IMR-90 (cell line): ENCODE measurements around the gene ATIC. TPM values are rescaled to one million over a fixed set of nuclear protein-coding genes. Genes with fewer than 3 reads are reported as not detected.

Experiments used
- ATAC-seq: fragments of 200-7000 bp; cut with Tn5 transposase; 2 replicates; pipeline ENCODE4 v1.9.1; 2020; ENCODE audit warnings: low read depth, mild to moderate bottlenecking, moderate library complexity
- BruUV-seq: library from RNA; stranded (reverse); fragments of 400-500 nt; replicated peaks from 2 replicates; lab custom pipeline; 2021; lab: Mats Ljungman, UMichigan
- CTCF ChIA-PET: fragments of 300-600 bp; formaldehyde crosslinking; extraction: SDS; loops from one replicate; lab custom pipeline; 2021; ENCODE audit warnings: antibody characterized with exemption; lab: Yijun Ruan, JAX
- POLR2A ChIA-PET: fragments of 300-600 bp; sonication (Branson Sonifier 250); formaldehyde crosslinking; loops from one replicate; lab custom pipeline; 2022; ENCODE audit warnings: antibody characterized with exemption; ENCODE audit not compliant: unreplicated experiment; lab: Charles Lee
- DNase-seq: peaks from one replicate; pipeline ENCODE4 v3.0.0; 2013
- H2AFZ ChIP-seq: replicated peaks from 2 replicates; pipeline ENCODE3; 2013; ENCODE audit warnings: low read length, mild to moderate bottlenecking; ENCODE audit not compliant: poor library complexity
- H2AK5ac ChIP-seq: 2 replicates; pipeline ENCODE4 v1.6.1; 2013; ENCODE audit warnings: low read depth, low read length, inconsistent platforms
- H2AK9ac ChIP-seq: replicated peaks from 2 replicates; pipeline ENCODE3; 2013; ENCODE audit warnings: mild to moderate bottlenecking, low read depth, low read length, moderate library complexity; ENCODE audit not compliant: poor library complexity
- H2BK120ac ChIP-seq: 2 replicates; pipeline ENCODE4 v1.6.1; 2013; ENCODE audit warnings: low read depth, low read length, inconsistent platforms
- H2BK15ac ChIP-seq: 3 replicates; pipeline ENCODE4 v1.6.1; 2013; ENCODE audit warnings: low read depth, low read length, inconsistent platforms
- H2BK20ac ChIP-seq: 2 replicates; pipeline ENCODE4 v1.6.1; 2013; ENCODE audit warnings: low read depth, mild to moderate bottlenecking, inconsistent platforms, low read length, moderate library complexity
- H2BK5ac ChIP-seq: 2 replicates; pipeline ENCODE4 v1.6.1; 2013; ENCODE audit warnings: mild to moderate bottlenecking, low read depth, low read length, inconsistent platforms; ENCODE audit not compliant: poor library complexity, severe bottlenecking
- H3K14ac ChIP-seq: replicated peaks from 2 replicates; pipeline ENCODE4 v1.6.1; 2013; ENCODE audit warnings: low read depth, low read length, inconsistent platforms
- H3K18ac ChIP-seq: 2 replicates; pipeline ENCODE4 v1.6.1; 2013; ENCODE audit warnings: low read depth, low read length, control low read depth
- H3K23ac ChIP-seq: 2 replicates; pipeline ENCODE4 v1.6.1; 2013; ENCODE audit warnings: low read depth, low read length, inconsistent platforms
- H3K27ac ChIP-seq: 2 replicates; pipeline ENCODE4 v1.5.1; 2013; ENCODE audit warnings: mild to moderate bottlenecking, control low read depth, low read length; ENCODE audit not compliant: insufficient read depth
- H3K27me3 ChIP-seq: 2 replicates; pipeline ENCODE4 v1.6.1; 2013; ENCODE audit warnings: low read length; ENCODE audit not compliant: control insufficient read depth, insufficient read depth
- H3K36me3 ChIP-seq: 2 replicates; pipeline ENCODE4 v1.6.1; 2013; ENCODE audit warnings: low read length, mixed read lengths; ENCODE audit not compliant: control insufficient read depth, insufficient read depth
- H3K4ac ChIP-seq: 2 replicates; pipeline ENCODE4 v1.6.1; 2013; ENCODE audit warnings: low read depth, low read length, inconsistent platforms
- H3K4me1 ChIP-seq: 2 replicates; pipeline ENCODE4 v1.6.1; 2013; ENCODE audit warnings: low read length, mixed read lengths; ENCODE audit not compliant: control insufficient read depth, insufficient read depth
- H3K4me2 ChIP-seq: 2 replicates; pipeline ENCODE4 v1.6.1; 2013; ENCODE audit warnings: low read depth, mild to moderate bottlenecking, control low read depth, low read length, moderate library complexity
- H3K4me3 ChIP-seq: 2 replicates; pipeline ENCODE4 v1.5.1; 2013; ENCODE audit warnings: low read depth, mild to moderate bottlenecking, control low read depth, low read length, moderate library complexity; ENCODE audit not compliant: insufficient read depth
- H3K56ac ChIP-seq: 2 replicates; pipeline ENCODE4 v1.6.1; 2013; ENCODE audit warnings: low read length, inconsistent platforms; ENCODE audit not compliant: insufficient read depth; ENCODE audit errors: extremely low read depth
- H3K79me1 ChIP-seq, 2 experiments: 2 replicates each; pipeline ENCODE4 v1.6.1; 2013; ENCODE audit warnings: low read length in 2 of 2, inconsistent platforms in 1 of 2, low read depth in 1 of 2
- H3K9ac ChIP-seq: 2 replicates; pipeline ENCODE4 v1.6.1; 2013; ENCODE audit warnings: low read depth, low read length, control low read depth
- H3K9me1 ChIP-seq: 2 replicates; pipeline ENCODE4 v1.6.1; 2013; ENCODE audit warnings: low read length, inconsistent platforms; ENCODE audit not compliant: insufficient read depth
- H3K9me3 ChIP-seq: 2 replicates; pipeline ENCODE4 v1.6.1; 2013; ENCODE audit warnings: low read length; ENCODE audit not compliant: control insufficient read depth, insufficient read depth
- H4K20me1 ChIP-seq: 2 replicates; pipeline ENCODE4 v1.6.1; 2013; ENCODE audit warnings: low read length, inconsistent platforms; ENCODE audit not compliant: insufficient read depth
- H4K5ac ChIP-seq: 2 replicates; pipeline ENCODE4 v1.6.1; 2013; ENCODE audit warnings: mild to moderate bottlenecking, low read depth, low read length, control low read depth
- H4K8ac ChIP-seq, 2 experiments: 2 replicates each; pipeline ENCODE4 v1.6.1; 2013; ENCODE audit warnings: low read depth in 2 of 2, low read length in 2 of 2, control low read depth in 1 of 2, inconsistent platforms in 1 of 2
- H4K91ac ChIP-seq: 2 replicates; pipeline ENCODE4 v1.6.1; 2013; ENCODE audit warnings: low read depth, low read length, inconsistent platforms; ENCODE audit not compliant: insufficient read depth
- BHLHE40 ChIP-seq: fragments of 150-350 bp; IDR thresholded peaks from 2 replicates; pipeline ENCODE4 v1.6.1; 2016; ENCODE audit warnings: mild to moderate bottlenecking, low read depth, low read length
- CEBPB ChIP-seq: IDR thresholded peaks from 2 replicates; pipeline ENCODE4 v1.6.1; 2012; ENCODE audit warnings: low read depth, low read length, improper control_type of control experiment
- CHD1 ChIP-seq: IDR thresholded peaks from 2 replicates; pipeline ENCODE4 v1.6.1; 2012; ENCODE audit warnings: low read depth, low read length, improper control_type of control experiment
- CTCF ChIP-seq: conservative IDR thresholded peaks from 2 replicates; pipeline ENCODE4 v1.5.1; 2012; ENCODE audit warnings: mild to moderate bottlenecking, low read depth, low read length, improper control_type of control experiment
- ELK1 ChIP-seq: fragments of 150-350 bp; IDR thresholded peaks from 2 replicates; pipeline ENCODE4 v1.6.1; 2016; ENCODE audit warnings: low read depth, mild to moderate bottlenecking, low read length, moderate library complexity, borderline replicate concordance
- FOS ChIP-seq: fragments of 150-350 bp; IDR thresholded peaks from 2 replicates; pipeline ENCODE4 v1.6.1; 2016; ENCODE audit warnings: low read depth, low read length
- MAFK ChIP-seq: IDR thresholded peaks from 2 replicates; pipeline ENCODE4 v1.6.1; 2012; ENCODE audit warnings: low read depth, low read length, improper control_type of control experiment
- MAZ ChIP-seq: IDR thresholded peaks from 2 replicates; pipeline ENCODE4 v1.6.1; 2012; ENCODE audit warnings: low read depth, mild to moderate bottlenecking, low read length, improper control_type of control experiment, moderate library complexity, borderline replicate concordance
- MXI1 ChIP-seq: IDR thresholded peaks from 2 replicates; pipeline ENCODE4 v1.6.1; 2012; ENCODE audit warnings: low read depth, mild to moderate bottlenecking, low read length, moderate library complexity, borderline replicate concordance
- NFE2L2 ChIP-seq: fragments of 150-350 bp; IDR thresholded peaks from 2 replicates; pipeline ENCODE4 v1.6.1; 2016; ENCODE audit warnings: low read depth, mild to moderate bottlenecking, low read length
- POLR2A ChIP-seq: IDR thresholded peaks from 2 replicates; pipeline ENCODE4 v1.6.1; 2012; ENCODE audit warnings: mild to moderate bottlenecking, low read depth, low read length
- RAD21 ChIP-seq: IDR thresholded peaks from 2 replicates; pipeline ENCODE4 v1.6.1; 2012; ENCODE audit warnings: low read length, improper control_type of control experiment
- RCOR1 ChIP-seq: IDR thresholded peaks from 2 replicates; pipeline ENCODE4 v1.6.1; 2012; ENCODE audit warnings: mild to moderate bottlenecking, low read length, improper control_type of control experiment; ENCODE audit not compliant: insufficient replicate concordance
- RFX5 ChIP-seq: IDR thresholded peaks from 2 replicates; pipeline ENCODE4 v1.8.0; 2012; ENCODE audit warnings: low read depth, mild to moderate bottlenecking, low read length, moderate library complexity
- SMC3 ChIP-seq: fragments of 150-350 bp; IDR thresholded peaks from 2 replicates; pipeline ENCODE4 v1.6.1; 2016; ENCODE audit warnings: low read depth, mild to moderate bottlenecking, antibody characterized with exemption, low read length, moderate library complexity
- USF2 ChIP-seq: fragments of 150-350 bp; IDR thresholded peaks from 2 replicates; pipeline ENCODE4 v1.6.1; 2017; ENCODE audit warnings: mild to moderate bottlenecking, antibody characterized with exemption, low read length, low read depth
- WGBS, 2 experiments: methylation state at CpG; one replicate each; pipeline versions ENCODE4 v1.1.5 to v1.1.7; 2013; ENCODE audit warnings: missing lambda C conversion rate in 2 of 2; ENCODE audit not compliant: insufficient read length in 1 of 2; ENCODE audit errors: extremely low coverage in 2 of 2; 5-methylcytosine and 5-hydroxymethylcytosine counted together
- dilution Hi-C: fragments of 300-500 bp; cut with HindIII; formaldehyde crosslinking; loops from one replicate; pipeline ENCODE4 v1.14.3; 2018; ENCODE audit warnings: low sequenced_read_pairs; ENCODE audit not compliant: unreplicated experiment
- in situ Hi-C: fragments of 300-500 bp; cut with MboI; formaldehyde crosslinking; loops from 3 replicates; pipeline ENCODE4 v1.14.3; 2019; ENCODE audit warnings: low sequenced_read_pairs, inconsistent platforms, mixed read lengths
- intact Hi-C: fragments of 100-400 bp; cut with micrococcal nuclease; formaldehyde crosslinking; loops from 2 replicates; pipeline ENCODE4 v1.10.0; 2022
- polyA plus RNA-seq, 3 experiments: library from polyadenylated mRNA; depleted of rRNA; stranded (reverse); fragments of >200 nt; gene quantifications; 2 replicates each; pipeline ENCODE4 v1.2.3, GENCODE V29; 2012; ENCODE audit warnings: low replicate concordance in 1 of 3
- total RNA-seq: library from RNA; depleted of rRNA; stranded (reverse); fragments of >200 nt; gene quantifications from 2 replicates; pipeline ENCODE4 v1.2.3, GENCODE V29; 2012

Gene ATIC
- total and polyA plus RNA-seq, 2 of the 4 experiments (the other 2 are of a cell fraction) = 30.5 to 101 TPM

GRCh38 chr2:215378045-215378444, 66.2 kb downstream of the ATIC start:
- intact Hi-C loops = no loop called here
- POLR2A ChIA-PET = no interaction called here
- no peak overlapping the region for H3K9ac ChIP-seq

More at GRCh38 chr2:215378045-215378444, 66.2 kb downstream of the ATIC start:
- no peak overlapping the region for H4K8ac ChIP-seq
- no peaks in the 10 kb centered on the region for H3K27me3 ChIP-seq
- H3K56ac ChIP-seq = no peak overlapping the region
- no peaks in the 10 kb centered on the region for H3K9me3 ChIP-seq
- dilution Hi-C loops (no loop called here), in situ Hi-C loops (no loop called here)
- no peak overlapping the region for H3K14ac ChIP-seq
- no peak overlapping the region for H4K91ac ChIP-seq
- H2BK20ac ChIP-seq = no peak overlapping the region
- no peak for TF ChIP-seq FOS
- no peak for TF ChIP-seq BHLHE40
- TF ChIP-seq RCOR1 = no peak
- TF ChIP-seq CTCF = no peak
- no peak for TF ChIP-seq CHD1
- TF ChIP-seq MAZ = no peak
- TF ChIP-seq USF2 = no peak
- TF ChIP-seq RAD21 = no peak
- no peak for TF ChIP-seq NFE2L2
- TF ChIP-seq RFX5 = no peak
- TF ChIP-seq CEBPB = no peak
- TF ChIP-seq SMC3 = no peak
- no peak for TF ChIP-seq MAFK
- TF ChIP-seq POLR2A = no peak
- no peak for TF ChIP-seq MXI1
- no peak for TF ChIP-seq ELK1
- H3K18ac ChIP-seq = no peak overlapping the region
- H3K4me3 ChIP-seq = no peak overlapping the region
- no TSS peak for BruUV-seq
- CTCF ChIA-PET = interaction anchor here (1.0 kb wide), 1 partner anchor 553 kb away, joined by 3 read pairs; no protein-coding TSS in a partner anchor
- H4K20me1 ChIP-seq = peaks cover 27% of the 10 kb centered on the region; the same call in 1 of the 2 replicates
- DNase-seq = no peak
- H3K79me1 ChIP-seq = peaks cover 24 to 38% of the 10 kb centered on the region in 2 experiments
- ATAC-seq = no peak
- H2AK5ac ChIP-seq = no peak overlapping the region
- H4K5ac ChIP-seq = no peak overlapping the region
- no peak overlapping the region for H3K27ac ChIP-seq
- no peak overlapping the region for H2AFZ ChIP-seq
- no peak overlapping the region for H2AK9ac ChIP-seq
- H3K36me3 ChIP-seq = peaks cover 82% of the 10 kb centered on the region
- no peak overlapping the region for H3K23ac ChIP-seq
- H3K4me1 ChIP-seq = peaks cover 2% of the 10 kb centered on the region
- H3K4ac ChIP-seq = no peak overlapping the region
- no peak overlapping the region for H2BK5ac ChIP-seq
- H3K9me1 ChIP-seq = peaks cover 7% of the 10 kb centered on the region; the same call in 1 of the 2 replicates
- no peak overlapping the region for H2BK120ac ChIP-seq
- H3K4me2 ChIP-seq = no peak overlapping the region
- no CpG with 5 or more reads among the region's 3 CpGs for WGBS, 2 experiments
- no peak overlapping the region for H2BK15ac ChIP-seq
